Central memory CD8-positive, alpha-beta T cell (primary cell): ENCODE results near the gene SLK.
A peak's percentile ranks its signal among the peaks of the same experiment; 100 is the strongest.

Experiments used
- ATAC-seq: fragments of 150-1000 bp; cut with Tn5 transposase; replicated peaks from 2 replicates; pipeline ENCODE4 v1.10.0; 2022; ENCODE audit warnings: mild to moderate bottlenecking, moderate FRiP score, moderate number of reproducible peaks; ENCODE audit not compliant: poor library complexity, severe bottlenecking; ENCODE audit errors: extremely low read depth
- DNase-seq, 2 donors: peaks; one replicate each; pipeline ENCODE4 v3.0.0; 2021; ENCODE audit warnings: low spot score in 2 of 2
- H3K27ac Mint-ChIP-seq: one replicate; pipeline ENCODE4 v1.8.0; 2022; ENCODE audit warnings: low read depth, mild to moderate bottlenecking, moderate library complexity, mixed read lengths
- H3K27me3 Mint-ChIP-seq: one replicate; pipeline ENCODE4 v1.8.0; 2022; ENCODE audit warnings: mixed read lengths
- H3K36me3 Mint-ChIP-seq: one replicate; pipeline ENCODE4 v1.8.0; 2022; ENCODE audit warnings: mild to moderate bottlenecking, moderate library complexity, mixed read lengths; ENCODE audit not compliant: insufficient read depth
- H3K4me1 Mint-ChIP-seq: one replicate; pipeline ENCODE4 v1.8.0; 2022; ENCODE audit warnings: mixed read lengths
- H3K4me3 Mint-ChIP-seq: one replicate; pipeline ENCODE4 v1.8.0; 2022; ENCODE audit warnings: mild to moderate bottlenecking, moderate library complexity, mixed read lengths
- H3K9me3 Mint-ChIP-seq: one replicate; pipeline ENCODE4 v1.8.0; 2022; ENCODE audit warnings: mixed read lengths

The SLK gene

DNA sequence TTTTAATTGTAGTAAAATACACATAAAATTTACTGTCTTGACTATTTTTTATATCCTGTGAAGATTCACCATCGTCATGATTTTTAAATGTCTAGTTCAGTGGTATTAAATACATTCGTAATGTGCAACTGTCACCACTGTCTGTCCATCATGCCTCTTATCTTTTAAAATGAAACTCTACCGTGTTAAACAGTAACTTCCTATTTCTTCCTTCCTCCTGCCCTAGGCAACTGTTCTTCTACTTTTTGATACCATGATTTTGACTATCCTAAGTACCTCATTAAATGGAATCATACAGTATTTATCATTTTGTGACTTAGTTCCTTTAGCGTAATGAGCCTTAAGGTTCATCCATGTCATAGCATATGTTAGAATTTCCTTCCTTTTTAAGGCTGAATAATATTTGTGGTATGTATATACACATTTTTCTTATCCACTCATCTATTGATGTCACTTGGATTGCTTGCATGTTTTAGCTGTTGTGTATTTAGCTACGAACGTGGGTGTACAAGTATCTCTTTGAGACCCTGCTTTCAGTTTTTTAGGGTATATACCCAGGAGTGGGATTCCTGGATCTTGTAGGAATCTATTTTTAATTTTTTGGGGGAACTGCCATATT lies 13.5 kb downstream of the SLK start:
- DNase-seq (no peak), ATAC-seq (no peak)

DNA sequence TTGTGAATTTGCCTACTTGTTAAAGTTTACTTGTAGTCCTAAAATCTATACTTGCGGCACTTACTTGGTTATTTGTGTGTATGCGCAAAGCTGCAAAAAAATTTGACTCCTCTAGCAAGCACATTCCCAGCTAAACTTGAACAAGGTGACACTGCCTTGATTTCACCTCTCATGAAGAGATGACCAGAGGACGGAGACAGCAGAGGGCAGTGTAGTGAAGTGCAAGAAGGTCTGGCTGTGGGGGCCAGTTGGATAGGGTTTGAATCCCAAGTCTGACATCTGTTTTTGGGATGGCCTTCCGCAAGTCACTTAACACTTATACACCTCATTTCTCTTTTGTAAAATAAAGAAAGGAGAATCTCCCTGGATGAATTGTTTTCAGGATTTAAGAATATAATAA lies 15.7 kb downstream of the SLK start:
- peaks cover 69% of the 10 kb centered on the region for H3K4me1 Mint-ChIP-seq
- ATAC-seq (no peak), DNase-seq (no peak)
- no peak overlapping the region for H3K27ac Mint-ChIP-seq
- H3K27me3 Mint-ChIP-seq: no peaks in the 10 kb centered on the region
- no peak overlapping the region for H3K4me3 Mint-ChIP-seq
- peaks cover 5% of the 10 kb centered on the region for H3K36me3 Mint-ChIP-seq
- no peaks in the 10 kb centered on the region for H3K9me3 Mint-ChIP-seq

More for the DNA sequence above, 13.5 kb downstream of the SLK start:
- Mint-ChIP-seq H3K9me3 (no peaks in the 10 kb centered on the region), H3K27ac (peak overlapping the region; percentile 29), H3K4me1 (peaks cover 63% of the 10 kb centered on the region), H3K36me3 (peaks cover 2% of the 10 kb centered on the region), H3K27me3 (no peaks in the 10 kb centered on the region), H3K4me3 (no peak overlapping the region)

- DNase-seq (no peak), ATAC-seq (peak; percentile 83)
- Mint-ChIP-seq H3K4me3 (peak overlapping the region; percentile 55), H3K36me3 (peaks cover 5% of the 10 kb centered on the region), H3K4me1 (peaks cover 70% of the 10 kb centered on the region), H3K27ac (peak overlapping the region; percentile 80), H3K27me3 (no peaks in the 10 kb centered on the region), H3K9me3 (no peaks in the 10 kb centered on the region)
Measured at GRCh38 chr10:103983367-103983911, 16.5 kb downstream of the SLK start.

DNA sequence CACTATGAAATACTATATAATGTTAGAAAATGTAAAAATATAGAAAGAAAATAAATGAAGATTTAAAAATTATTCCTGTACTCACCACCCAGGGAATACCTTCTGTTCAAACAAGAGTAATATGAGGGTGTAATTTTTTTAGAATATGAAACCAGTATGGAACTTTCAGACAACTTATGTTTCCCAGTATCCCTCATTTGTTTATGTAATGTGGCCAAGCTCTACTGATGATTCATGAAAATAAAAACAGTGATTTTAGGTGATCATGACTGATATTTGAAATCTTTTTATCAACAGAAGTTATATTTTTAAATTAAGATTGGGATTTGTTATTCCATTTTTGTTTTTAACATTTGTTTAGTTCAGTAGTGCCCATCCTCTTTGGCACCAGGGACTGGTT lies 18.8 kb downstream of the SLK start:
- peak overlapping the region; percentile 25 for H3K4me3 Mint-ChIP-seq
- ATAC-seq (no peak), DNase-seq (no peak)
- H3K4me1 Mint-ChIP-seq: peaks cover 73% of the 10 kb centered on the region
- peaks cover 9% of the 10 kb centered on the region for H3K36me3 Mint-ChIP-seq
- no peaks in the 10 kb centered on the region for H3K9me3 Mint-ChIP-seq
- H3K27ac Mint-ChIP-seq: peak overlapping the region; percentile 38
- no peaks in the 10 kb centered on the region for H3K27me3 Mint-ChIP-seq

DNA sequence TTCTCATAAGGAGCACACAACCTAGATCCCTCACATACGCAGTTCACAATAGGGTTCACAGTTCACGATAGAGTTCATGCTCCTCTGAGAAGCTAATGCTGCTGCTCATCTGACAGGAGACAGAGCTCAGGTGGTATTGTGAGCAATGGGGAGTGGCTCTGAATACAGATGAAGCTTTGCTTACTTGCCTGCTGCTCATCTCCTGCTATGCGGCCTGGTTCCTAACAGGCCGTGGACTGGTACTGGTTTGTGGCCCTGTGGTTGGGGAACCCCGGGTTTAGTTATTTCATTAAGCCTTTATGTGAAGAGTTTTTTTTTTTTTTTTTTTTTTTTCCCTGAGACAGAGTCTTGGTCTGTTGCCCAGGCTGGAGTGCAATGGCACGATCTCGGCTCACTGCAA lies 19.4 kb downstream of the SLK start:
- peak overlapping the region; percentile 38 for H3K27ac Mint-ChIP-seq
- DNase-seq (no peak), ATAC-seq (no peak)
- no peak overlapping the region for H3K4me3 Mint-ChIP-seq
- H3K36me3 Mint-ChIP-seq: peaks cover 12% of the 10 kb centered on the region
- H3K27me3 Mint-ChIP-seq: no peaks in the 10 kb centered on the region
- peaks cover 66% of the 10 kb centered on the region for H3K4me1 Mint-ChIP-seq
- no peaks in the 10 kb centered on the region for H3K9me3 Mint-ChIP-seq

DNA sequence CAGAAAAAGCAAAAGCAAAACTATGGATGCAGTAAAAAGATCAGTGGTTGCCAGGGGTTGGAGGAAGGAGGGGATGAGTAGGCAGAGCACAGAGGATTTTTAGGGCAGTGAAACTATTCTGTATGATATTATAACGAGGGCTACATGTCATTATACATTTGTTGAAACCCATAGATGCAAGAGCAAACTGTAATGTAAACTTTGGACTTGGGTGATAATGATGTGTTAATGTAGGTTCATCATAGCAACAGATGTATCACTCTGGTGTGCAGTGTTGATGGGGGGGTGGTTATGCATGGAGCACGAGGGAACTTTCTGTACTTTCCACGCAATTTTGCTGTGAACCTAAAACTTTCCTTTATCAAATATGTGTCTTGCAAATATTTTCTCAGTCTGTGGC lies 23.2 kb downstream of the SLK start:
- ATAC-seq (no peak), DNase-seq (no peak)
- Mint-ChIP-seq H3K4me1 (peaks cover 40% of the 10 kb centered on the region), H3K27ac (no peak overlapping the region), H3K36me3 (peaks cover 20% of the 10 kb centered on the region), H3K4me3 (peak overlapping the region; percentile 10), H3K27me3 (no peaks in the 10 kb centered on the region), H3K9me3 (no peaks in the 10 kb centered on the region)

GRCh38 chr10:103990531-103990930 lies 23.6 kb downstream of the SLK start:
- Mint-ChIP-seq H3K4me3 (peak overlapping the region; percentile 10), H3K27ac (no peak overlapping the region), H3K9me3 (no peaks in the 10 kb centered on the region), H3K27me3 (no peaks in the 10 kb centered on the region), H3K36me3 (peaks cover 24% of the 10 kb centered on the region), H3K4me1 (peaks cover 42% of the 10 kb centered on the region)
- DNase-seq (no peak), ATAC-seq (no peak)

DNA sequence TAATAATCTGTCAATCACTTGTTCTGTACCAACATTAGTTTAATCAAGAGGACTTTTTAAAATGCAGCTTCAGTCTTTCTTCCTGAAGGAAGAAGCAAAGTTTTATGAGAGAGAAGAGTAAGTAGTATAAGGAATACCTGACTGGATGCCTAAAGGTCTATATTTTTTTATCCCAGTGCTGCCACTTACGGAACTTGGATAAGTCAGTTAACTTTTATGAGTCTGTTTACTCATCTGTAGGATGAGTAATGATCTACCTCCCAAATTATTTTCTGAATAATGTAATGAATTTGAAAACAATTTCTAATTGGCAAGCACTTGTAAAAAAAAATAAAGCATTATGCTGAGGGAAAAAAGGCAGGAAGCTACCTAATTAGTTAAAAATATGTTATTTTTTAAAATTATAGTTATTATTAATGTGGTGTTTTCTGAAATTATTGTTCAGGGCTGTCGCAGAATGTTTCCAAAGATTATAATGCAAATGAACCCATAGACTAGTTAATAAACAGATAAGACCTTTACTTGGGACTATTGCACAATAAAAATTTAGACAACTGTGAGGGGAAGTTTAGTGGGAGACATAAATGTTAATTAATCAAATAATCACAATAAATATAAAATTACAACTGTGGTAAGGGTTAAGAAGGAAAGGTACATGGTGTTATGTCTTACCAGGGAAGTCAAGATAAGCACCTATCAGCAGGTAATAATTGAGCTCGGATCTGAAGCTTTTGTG lies 24.6 kb downstream of the SLK start:
- H3K4me1 Mint-ChIP-seq: peaks cover 38% of the 10 kb centered on the region
- H3K27me3 Mint-ChIP-seq: no peaks in the 10 kb centered on the region
- ATAC-seq (no peak), DNase-seq (no peak)
- H3K36me3 Mint-ChIP-seq: peaks cover 28% of the 10 kb centered on the region
- H3K27ac Mint-ChIP-seq: no peak overlapping the region
- H3K4me3 Mint-ChIP-seq: no peak overlapping the region
- H3K9me3 Mint-ChIP-seq: no peaks in the 10 kb centered on the region

DNA sequence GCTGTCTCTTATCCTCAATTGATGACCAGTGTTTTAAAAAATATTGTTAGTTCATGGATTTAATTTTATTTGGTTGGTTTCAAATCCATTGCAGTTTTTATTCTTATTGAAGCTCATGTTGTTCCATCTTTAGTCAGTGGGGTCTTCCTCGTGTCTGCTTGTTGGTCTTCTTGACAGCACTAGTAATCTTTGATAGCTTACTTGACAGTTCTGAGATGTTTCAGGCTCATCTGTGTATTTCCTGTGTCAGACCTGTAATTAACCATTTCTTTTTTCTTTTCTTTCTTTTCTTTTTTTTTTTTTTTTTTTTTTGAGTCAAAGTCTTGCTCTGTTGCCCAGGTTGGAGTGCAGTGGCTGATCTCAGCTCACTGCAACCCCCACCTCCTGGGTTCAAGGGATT lies 28.2 kb downstream of the SLK start:
- Mint-ChIP-seq H3K4me1 (peaks cover 25% of the 10 kb centered on the region), H3K27me3 (no peaks in the 10 kb centered on the region), H3K9me3 (no peaks in the 10 kb centered on the region), H3K27ac (peak overlapping the region; percentile 53), H3K4me3 (no peak overlapping the region), H3K36me3 (peaks cover 39% of the 10 kb centered on the region)
- ATAC-seq (no peak), DNase-seq (no peak)

DNA sequence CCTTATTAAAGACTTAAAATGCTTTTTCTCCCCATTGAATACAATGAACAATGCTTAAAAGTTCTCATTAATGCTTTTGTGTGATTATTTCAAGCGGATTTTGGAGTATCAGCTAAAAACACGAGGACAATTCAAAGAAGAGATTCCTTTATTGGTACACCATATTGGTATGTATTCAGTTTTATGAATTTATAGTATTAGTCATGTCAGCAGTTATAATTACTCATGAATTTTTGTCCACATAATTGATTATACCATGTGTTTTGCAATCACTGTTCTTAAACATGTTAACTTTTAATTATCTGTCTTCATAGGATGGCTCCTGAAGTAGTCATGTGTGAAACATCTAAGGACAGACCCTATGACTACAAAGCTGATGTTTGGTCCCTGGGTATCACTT lies 31.9 kb downstream of the SLK start:
- DNase-seq (no peak), ATAC-seq (no peak)
- Mint-ChIP-seq H3K4me3 (no peak overlapping the region), H3K36me3 (peaks cover 54% of the 10 kb centered on the region), H3K4me1 (peaks cover 28% of the 10 kb centered on the region), H3K27me3 (no peaks in the 10 kb centered on the region), H3K9me3 (no peaks in the 10 kb centered on the region), H3K27ac (no peak overlapping the region)

GRCh38 chr10:104002911-104003310 lies 36.0 kb downstream of the SLK start:
- H3K36me3 Mint-ChIP-seq: peaks cover 49% of the 10 kb centered on the region
- no peak for DNase-seq
- H3K4me3 Mint-ChIP-seq: no peak overlapping the region
- H3K9me3 Mint-ChIP-seq: no peaks in the 10 kb centered on the region
- ATAC-seq: no peak
- peaks cover 22% of the 10 kb centered on the region for H3K4me1 Mint-ChIP-seq
- no peaks in the 10 kb centered on the region for H3K27me3 Mint-ChIP-seq
- H3K27ac Mint-ChIP-seq: peak overlapping the region; percentile 64

DNA sequence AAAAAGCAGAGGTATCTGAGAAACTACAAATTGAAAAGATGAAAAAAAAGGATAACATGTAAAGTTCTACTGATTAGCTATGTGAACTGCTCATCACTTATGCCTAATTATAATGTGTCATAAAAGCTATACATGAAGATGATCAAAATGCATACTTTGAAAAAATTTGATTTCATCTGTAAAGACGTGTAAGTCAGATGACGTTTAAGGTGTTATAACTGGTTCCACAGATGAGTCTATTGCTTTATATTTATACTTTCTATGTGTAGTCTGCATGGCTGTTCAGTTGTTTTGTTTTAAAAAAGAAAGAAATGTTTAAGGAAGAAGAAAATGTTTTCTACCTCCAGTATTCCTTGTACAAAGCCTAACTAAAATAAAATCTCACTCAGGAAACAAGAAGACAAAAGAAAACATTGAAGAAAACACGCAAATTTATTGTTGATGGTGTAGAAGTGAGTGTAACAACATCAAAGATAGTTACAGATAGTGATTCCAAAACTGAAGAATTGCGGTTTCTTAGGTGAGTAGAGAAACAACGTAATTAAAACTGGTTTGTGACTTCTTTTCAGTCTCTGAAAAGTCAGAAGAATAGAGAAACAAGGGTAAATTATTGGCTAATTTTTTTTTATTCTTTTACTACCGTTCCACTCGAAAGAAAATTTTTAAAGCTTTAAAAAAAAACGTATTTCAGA lies 38.4 kb downstream of the SLK start:
- ATAC-seq: peak; percentile 80
- Mint-ChIP-seq H3K27ac (peak overlapping the region; percentile 88), H3K36me3 (peaks cover 52% of the 10 kb centered on the region)

More for the DNA sequence above, 38.4 kb downstream of the SLK start:
- H3K4me1 Mint-ChIP-seq: peaks cover 22% of the 10 kb centered on the region
- H3K9me3 Mint-ChIP-seq: no peaks in the 10 kb centered on the region
- H3K4me3 Mint-ChIP-seq: peak overlapping the region; percentile 24
- DNase-seq: no peak
- no peaks in the 10 kb centered on the region for H3K27me3 Mint-ChIP-seq
